HEK293 (cell line): ENCODE data around the gene DNMT3B.

Experiments
- BCL11B ChIP-seq: fragments of 450-650 bp; formaldehyde crosslinking; IDR thresholded peaks from 2 replicates; pipeline ENCODE4 v1.5.1; 2016; ENCODE audit warnings: low read depth, missing biosample characterization, missing genetic modification characterization
- CTCF ChIP-seq: fragments of 450-650 bp; formaldehyde crosslinking; IDR thresholded peaks from 2 replicates; pipeline ENCODE4 v1.5.1; 2016; ENCODE audit warnings: missing biosample characterization, missing genetic modification characterization
- SP2 ChIP-seq: fragments of 450-650 bp; formaldehyde crosslinking; IDR thresholded peaks from 2 replicates; pipeline ENCODE4 v1.5.1; 2016; ENCODE audit warnings: missing biosample characterization, missing genetic modification characterization
- ZBTB21 ChIP-seq: fragments of 450-650 bp; formaldehyde crosslinking; IDR thresholded peaks from 2 replicates; pipeline ENCODE4 v1.5.1; 2017; ENCODE audit warnings: missing biosample characterization, missing genetic modification characterization
- ZBTB49 ChIP-seq: fragments of 450-650 bp; formaldehyde crosslinking; IDR thresholded peaks from 2 replicates; pipeline ENCODE4 v1.5.1; 2016; ENCODE audit warnings: missing biosample characterization, missing genetic modification characterization, low read depth
- ZNF112 ChIP-seq: fragments of 450-650 bp; formaldehyde crosslinking; IDR thresholded peaks from 2 replicates; pipeline ENCODE4 v1.5.0; 2017; ENCODE audit warnings: missing biosample characterization, missing genetic modification characterization
- ZNF114 ChIP-seq: fragments of 450-650 bp; formaldehyde crosslinking; IDR thresholded peaks from 2 replicates; pipeline ENCODE4 v1.5.0; 2017; ENCODE audit warnings: missing biosample characterization, missing genetic modification characterization
- ZNF146 ChIP-seq: fragments of 450-650 bp; formaldehyde crosslinking; IDR thresholded peaks from 2 replicates; pipeline ENCODE4 v1.5.1; 2016; ENCODE audit warnings: missing biosample characterization, missing genetic modification characterization
- ZNF274 ChIP-seq, 2 experiments: fragments of 200-500 bp in 1 of 2; fragments of 450-650 bp in 1 of 2; sonication (Bioruptor generic) in 1 of 2; formaldehyde crosslinking in 1 of 2; IDR thresholded peaks; 2 replicates each; pipeline versions ENCODE4 v1.5.1 to v1.6.1; 2014 to 2016; ENCODE audit warnings: borderline replicate concordance in 1 of 2, inconsistent platforms in 1 of 2, low read length in 1 of 2, missing biosample characterization in 1 of 2, missing genetic modification characterization in 1 of 2
- ZNF292 ChIP-seq: fragments of 450-650 bp; formaldehyde crosslinking; IDR thresholded peaks from 2 replicates; pipeline ENCODE4 v1.5.1; 2016; ENCODE audit warnings: low read depth, missing biosample characterization, missing genetic modification characterization, borderline replicate concordance
- ZNF776 ChIP-seq: fragments of 450-650 bp; formaldehyde crosslinking; IDR thresholded peaks from 2 replicates; pipeline ENCODE4 v1.5.0; 2017; ENCODE audit warnings: missing biosample characterization, missing genetic modification characterization, borderline replicate concordance

- TF ChIP-seq SP2 (tag by site-specific recombination) (no peak), ZNF776 (no peak), ZNF274 (IDR thresholded peaks at IDR 0.05; ENCODE audit: low read length) (no peak), ZNF274 (tag by site-specific recombination; IDR thresholded peaks at IDR 0.05; ENCODE audit: borderline replicate concordance) (no peak), ZNF114 (tag by site-specific recombination) (no peak), ZBTB49 (tag by site-specific recombination) (no peak), ZNF146 (no peak), CTCF (tag by site-specific recombination) (no peak), ZNF292 (tag by site-specific recombination) (no peak), ZNF112 (tag by site-specific recombination) (no peak), BCL11B (tag by site-specific recombination) (no peak), ZBTB21 (no peak)
Measured at GRCh38 chr20:32823737-32824588, 61.8 kb downstream of the DNMT3B start.
